GM20000 (cell line): ENCODE data around the gene SLC6A6.

Experiments used
- DNase-seq: peaks from one replicate; pipeline ENCODE4 v3.0.0; 2012; ENCODE audit warnings: low spot score
- TF ChIP-seq, protein P1 (sequence below): IDR thresholded peaks from 2 replicates; pipeline ENCODE4 v1.5.1; 2012; ENCODE audit warnings: mild to moderate bottlenecking, control low read depth; ENCODE audit errors: extremely low read depth, missing control alignments

Gene SLC6A6

DNA sequence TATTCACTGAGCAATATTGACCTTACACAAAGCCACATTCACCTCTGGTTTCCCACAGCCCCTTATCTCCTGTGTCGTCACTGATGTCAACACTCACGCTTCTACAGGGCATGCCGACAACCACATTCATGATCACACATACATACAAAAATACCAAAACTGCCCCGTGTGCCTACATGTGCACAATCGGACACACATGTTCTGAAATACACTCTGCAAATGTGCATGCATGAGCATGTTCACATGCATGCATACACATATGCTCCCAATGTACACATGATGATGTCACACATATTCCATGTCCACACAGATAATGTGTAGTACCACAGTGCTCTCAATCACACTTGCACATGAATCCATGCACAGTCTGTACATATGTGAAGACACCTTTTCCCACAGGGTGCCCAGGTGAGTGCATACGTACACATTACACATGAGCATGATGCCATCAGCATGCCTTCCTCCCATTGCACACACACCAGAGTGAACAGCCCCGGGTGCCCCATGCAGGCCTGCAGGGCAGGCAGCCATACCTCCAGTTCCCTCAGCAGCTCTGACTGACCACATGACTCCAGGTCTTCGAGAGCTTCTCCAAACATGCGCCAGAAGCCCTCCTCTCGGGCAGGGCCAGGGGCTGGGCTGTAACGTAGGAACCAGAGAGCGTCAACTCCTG is 100.8 kb downstream of the SLC6A6 start:
- no peak for DNase-seq
- TF ChIP-seq, protein P1, sequence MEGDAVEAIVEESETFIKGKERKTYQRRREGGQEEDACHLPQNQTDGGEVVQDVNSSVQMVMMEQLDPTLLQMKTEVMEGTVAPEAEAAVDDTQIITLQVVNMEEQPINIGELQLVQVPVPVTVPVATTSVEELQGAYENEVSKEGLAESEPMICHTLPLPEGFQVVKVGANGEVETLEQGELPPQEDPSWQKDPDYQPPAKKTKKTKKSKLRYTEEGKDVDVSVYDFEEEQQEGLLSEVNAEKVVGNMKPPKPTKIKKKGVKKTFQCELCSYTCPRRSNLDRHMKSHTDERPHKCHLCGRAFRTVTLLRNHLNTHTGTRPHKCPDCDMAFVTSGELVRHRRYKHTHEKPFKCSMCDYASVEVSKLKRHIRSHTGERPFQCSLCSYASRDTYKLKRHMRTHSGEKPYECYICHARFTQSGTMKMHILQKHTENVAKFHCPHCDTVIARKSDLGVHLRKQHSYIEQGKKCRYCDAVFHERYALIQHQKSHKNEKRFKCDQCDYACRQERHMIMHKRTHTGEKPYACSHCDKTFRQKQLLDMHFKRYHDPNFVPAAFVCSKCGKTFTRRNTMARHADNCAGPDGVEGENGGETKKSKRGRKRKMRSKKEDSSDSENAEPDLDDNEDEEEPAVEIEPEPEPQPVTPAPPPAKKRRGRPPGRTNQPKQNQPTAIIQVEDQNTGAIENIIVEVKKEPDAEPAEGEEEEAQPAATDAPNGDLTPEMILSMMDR = no peak

DNA sequence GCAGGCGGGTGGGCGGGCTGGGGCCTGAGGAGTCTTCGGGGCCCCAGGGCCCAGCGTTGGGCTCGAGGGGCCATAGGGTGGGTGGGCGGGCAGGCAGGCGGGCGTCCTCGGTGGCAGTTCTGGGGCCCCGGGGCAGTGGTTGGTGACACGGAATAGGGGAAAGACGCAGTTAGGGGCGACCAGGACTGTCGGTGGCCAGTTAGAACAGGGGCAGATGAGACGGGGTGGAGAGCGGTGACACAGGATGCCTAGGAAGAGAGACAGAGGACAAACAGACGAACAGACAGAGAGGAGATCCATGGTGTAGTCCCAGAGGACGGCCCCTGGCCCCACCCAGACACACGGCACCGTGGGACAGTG is 101.3 kb downstream of the SLC6A6 start:
- TF ChIP-seq, protein P1 = no peak
- DNase-seq = no peak

DNA sequence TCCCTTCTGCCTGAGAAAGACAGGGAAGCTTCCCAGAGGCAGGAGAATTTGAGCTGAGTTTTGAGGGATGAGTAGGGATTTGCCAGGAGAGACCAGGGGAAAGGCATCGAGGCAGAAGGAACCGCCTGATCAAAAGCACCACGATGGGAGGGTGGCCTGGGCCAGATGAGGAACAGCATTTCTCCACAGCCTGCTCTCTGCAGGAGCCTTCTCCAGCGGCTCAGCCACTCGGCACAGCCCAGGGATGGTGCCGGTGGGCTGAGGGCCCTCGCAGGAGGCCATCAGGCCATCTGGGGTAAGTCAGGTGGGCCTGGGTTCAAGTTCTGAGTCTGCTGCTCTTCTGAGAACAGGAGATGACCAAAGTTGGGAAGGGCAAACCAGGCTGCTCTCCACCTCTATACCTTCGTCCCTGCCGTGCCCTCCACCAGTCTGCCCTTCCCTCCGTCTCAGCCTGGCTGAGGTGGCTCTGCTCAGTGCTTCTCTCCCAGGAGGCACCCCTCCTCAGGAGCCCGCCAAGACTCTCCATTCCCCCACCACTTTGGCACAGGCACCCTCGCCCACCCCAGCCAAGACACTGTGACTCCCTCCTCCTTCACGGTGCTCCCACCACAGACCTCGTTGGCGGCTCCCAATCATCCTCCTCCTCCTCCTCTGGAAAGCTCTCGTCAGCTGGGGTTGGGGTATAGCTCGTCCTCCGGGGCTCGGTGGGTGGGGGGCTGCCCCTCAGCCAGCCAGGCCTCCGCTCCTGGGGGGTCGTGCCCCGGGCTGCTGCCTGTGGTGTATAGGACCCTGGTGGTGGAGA is 102.8 kb downstream of the SLC6A6 start:
- DNase-seq = no peak
- TF ChIP-seq, protein P1 = no peak

DNA sequence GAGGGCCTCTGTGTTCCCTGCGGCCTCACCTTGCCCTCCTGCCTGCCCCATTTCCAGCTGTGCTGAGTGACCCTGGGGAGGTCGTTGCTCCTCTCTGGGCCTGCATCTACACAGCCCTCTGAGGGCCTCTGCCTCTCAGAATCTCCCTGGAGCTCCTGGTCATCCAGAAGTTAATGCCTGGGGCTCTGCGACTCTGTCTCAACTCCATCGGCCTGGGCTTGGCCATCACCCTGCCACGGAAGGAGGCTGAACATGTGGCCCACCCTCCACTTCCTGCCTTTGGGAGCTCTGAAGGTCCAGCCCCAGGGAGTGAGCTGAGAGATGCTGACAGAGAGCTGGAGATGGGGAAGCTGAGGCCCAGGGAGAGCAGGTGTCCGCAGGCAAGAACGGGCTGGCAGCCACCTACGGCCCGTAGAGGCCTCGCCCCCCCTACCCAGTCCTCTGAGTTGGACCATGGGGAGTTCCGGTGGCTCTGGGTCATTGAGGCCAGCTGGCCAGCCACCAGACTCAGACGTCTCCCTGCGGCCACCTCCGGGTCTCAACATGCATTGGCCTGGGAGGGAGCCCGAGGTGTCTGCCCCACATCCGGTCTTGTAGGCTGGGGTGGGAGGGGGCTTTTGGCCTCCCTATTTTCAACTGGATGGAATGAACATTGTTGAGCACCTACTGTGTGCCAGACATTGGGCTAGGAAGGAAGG is 103.5 kb downstream of the SLC6A6 start:
- TF ChIP-seq, protein P1 = no peak
- no peak for DNase-seq

DNA sequence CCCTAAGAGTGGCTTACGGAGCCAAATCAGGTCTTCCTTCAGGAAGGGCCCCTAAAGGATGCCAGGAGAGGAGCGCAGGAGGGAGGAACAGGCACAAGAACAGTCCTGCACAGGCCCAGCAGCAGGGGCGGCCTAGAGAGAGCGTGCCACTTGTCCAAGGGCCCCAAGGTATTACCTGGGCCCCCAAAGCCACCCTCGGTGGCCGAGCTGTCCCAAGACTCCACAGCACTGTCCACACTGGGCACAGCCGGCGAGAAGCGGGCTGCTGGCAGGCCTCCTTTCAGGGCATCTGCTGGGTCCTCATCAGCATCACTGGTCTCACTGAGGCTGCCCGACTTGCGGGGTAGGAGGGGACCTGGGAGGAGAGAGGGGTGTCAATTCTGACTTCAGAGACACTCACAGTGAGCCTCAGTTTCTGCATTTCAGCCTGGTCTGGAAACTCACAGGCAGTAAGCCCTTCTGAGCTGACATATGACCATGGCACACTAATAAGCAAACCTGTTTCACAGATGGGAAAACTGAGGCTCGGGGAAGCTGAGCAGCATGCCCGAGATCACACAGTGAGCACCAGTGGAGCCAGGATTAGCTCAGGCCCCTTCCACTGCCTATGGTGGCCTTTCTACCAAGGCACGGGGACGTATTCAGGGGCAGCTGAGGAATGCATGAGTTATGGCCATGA is 104.4 kb downstream of the SLC6A6 start:
- no peak for DNase-seq
- TF ChIP-seq, protein P1 = no peak

DNA sequence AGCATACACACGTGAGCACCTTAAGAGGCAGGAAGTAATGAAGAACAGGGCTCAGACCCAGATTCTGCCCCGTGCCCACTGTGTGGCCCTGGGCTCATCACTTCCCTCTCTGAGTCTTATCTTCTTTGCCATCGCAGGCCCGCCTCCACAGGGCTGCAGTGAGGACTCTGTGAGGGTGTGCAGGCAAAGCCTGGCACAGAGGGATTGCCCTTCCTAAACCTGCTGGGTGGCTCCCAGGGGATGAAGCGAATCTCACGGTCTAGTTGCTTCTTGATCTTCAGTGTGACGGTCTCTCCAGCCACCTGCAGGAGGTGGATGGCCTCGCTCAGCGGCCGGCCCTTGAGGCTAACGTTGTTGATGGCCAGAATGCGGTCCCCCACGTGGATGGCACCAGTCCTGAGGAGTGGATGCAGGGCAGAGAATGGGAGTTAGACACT is 104.9 kb downstream of the SLC6A6 start:
- no peak for DNase-seq
- TF ChIP-seq, protein P1 = no peak
